Omental fat pad (tissue), 4 donors: Measurements from ENCODE around the gene TOR1A. TPM values are rescaled to one million over a fixed set of nuclear protein-coding genes. Genes with fewer than 3 reads are reported as not detected.

Experiments used
- ATAC-seq: fragments of 150-250 bp; one replicate; pipeline ENCODE4 v1.9.1; 2016; ENCODE audit warnings: mild to moderate bottlenecking, moderate library complexity; ENCODE audit not compliant: low FRiP score
- DNase-seq: peaks from one replicate; pipeline ENCODE4 v3.0.0-alpha.2; 2019; ENCODE audit warnings: low spot score
- total RNA-seq, 4 donors: library from RNA; depleted of rRNA; stranded (reverse); fragments of >200 nt; gene quantifications; one replicate each; pipeline ENCODE4 v1.1.0, GENCODE V29; 2016
- TF ChIP-seq, protein P1 (sequence below), 3 donors: fragments of 450-650 bp; IDR thresholded peaks; one replicate each; pipeline ENCODE4 v1.5.1; 2016 to 2017; ENCODE audit warnings: antibody characterized with exemption in 3 of 3, mild to moderate bottlenecking in 3 of 3, moderate library complexity in 2 of 3

TOR1A gene
- total RNA-seq, 4 donors from 2014 or later: 37.4 to 62.6 (median 51.0) TPM

DNA sequence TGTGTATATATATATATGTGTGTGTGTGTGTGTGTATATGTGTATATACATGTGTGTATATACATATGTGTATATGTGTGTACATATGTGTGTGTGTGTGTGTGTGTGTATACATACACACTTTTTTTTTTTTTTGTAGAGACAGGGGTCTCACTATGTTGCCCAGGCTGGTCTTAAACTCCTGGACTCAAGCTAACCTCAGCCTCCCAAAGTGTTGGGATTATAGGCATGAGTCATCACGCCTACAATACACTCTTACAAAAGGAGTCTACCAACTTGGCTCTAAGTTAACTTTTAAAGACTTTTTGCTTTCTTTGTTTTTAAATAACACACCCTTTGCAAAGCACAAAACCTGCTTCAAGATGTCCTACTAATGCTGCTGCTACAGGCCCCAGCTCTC lies 9.0 kb upstream of the TOR1A start:
- TF ChIP-seq, protein P1, sequence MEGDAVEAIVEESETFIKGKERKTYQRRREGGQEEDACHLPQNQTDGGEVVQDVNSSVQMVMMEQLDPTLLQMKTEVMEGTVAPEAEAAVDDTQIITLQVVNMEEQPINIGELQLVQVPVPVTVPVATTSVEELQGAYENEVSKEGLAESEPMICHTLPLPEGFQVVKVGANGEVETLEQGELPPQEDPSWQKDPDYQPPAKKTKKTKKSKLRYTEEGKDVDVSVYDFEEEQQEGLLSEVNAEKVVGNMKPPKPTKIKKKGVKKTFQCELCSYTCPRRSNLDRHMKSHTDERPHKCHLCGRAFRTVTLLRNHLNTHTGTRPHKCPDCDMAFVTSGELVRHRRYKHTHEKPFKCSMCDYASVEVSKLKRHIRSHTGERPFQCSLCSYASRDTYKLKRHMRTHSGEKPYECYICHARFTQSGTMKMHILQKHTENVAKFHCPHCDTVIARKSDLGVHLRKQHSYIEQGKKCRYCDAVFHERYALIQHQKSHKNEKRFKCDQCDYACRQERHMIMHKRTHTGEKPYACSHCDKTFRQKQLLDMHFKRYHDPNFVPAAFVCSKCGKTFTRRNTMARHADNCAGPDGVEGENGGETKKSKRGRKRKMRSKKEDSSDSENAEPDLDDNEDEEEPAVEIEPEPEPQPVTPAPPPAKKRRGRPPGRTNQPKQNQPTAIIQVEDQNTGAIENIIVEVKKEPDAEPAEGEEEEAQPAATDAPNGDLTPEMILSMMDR (IDR thresholded peaks at IDR 0.05): no peak
- DNase-seq (no peak), ATAC-seq (no peak)

DNA sequence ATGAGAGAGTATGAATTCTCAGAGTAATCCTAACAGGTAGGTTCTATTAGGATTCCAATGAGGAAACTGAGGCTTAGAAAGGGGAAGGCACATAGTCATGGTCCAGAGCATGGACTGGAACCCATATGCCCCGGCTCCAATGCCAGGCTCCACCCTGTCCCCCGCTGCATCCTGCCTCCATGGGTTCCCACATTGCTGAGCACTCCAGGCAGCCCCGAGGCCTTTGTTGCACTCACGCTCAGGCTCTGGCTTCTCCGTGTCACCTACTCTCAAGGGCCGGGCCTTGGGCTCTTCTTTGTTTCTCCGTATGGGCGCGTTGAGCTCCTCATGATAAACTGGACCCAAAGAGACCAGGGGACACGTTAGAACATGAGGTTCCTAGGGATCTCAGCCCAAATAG lies 5.0 kb upstream of the TOR1A start:
- ATAC-seq (no peak), DNase-seq (no peak)
- TF ChIP-seq, protein P1 (IDR thresholded peaks at IDR 0.05): no peak

DNA sequence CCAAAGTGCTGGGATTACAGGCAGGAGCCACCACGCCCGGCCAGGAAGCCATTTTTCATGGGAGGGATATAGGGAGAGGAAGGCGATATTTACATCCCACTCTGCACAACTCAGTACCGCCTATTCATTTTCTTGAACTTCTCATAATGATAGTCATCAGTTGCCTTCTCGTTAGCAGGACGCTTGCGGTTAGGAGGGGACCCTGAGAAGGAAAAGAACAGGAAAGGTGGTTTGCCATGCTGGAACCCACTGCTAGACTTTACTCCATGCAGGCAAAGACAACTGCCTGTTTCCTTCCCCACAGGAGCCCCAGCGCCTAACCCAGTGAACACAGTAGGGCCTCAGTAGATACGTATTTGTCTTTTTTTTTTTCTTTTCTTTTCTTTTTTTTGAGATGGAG lies 4.1 kb upstream of the TOR1A start:
- ATAC-seq: no peak
- TF ChIP-seq, protein P1 (IDR thresholded peaks at IDR 0.05): no peak
- no peak for DNase-seq

DNA sequence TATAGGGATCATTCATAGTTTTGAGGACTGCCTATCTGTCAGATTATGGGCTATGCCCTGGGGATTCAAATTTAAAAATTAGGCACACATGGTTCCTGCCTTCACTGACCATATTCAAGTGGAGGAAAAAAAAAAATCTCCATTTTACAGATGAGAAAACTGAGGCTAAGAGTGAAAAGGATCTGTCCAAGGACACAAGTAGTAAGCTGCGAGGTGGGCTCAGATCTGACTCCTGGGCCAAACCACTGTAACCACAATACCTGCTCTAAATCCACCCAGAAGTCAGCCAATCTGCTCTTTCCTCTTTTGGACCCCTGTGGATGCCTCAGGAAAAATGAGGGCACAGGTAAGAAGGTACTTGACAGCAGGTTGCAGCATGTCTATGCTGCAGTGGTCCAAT lies 2.8 kb upstream of the TOR1A start:
- ATAC-seq: no peak
- TF ChIP-seq, protein P1 (IDR thresholded peaks at IDR 0.05): no peak
- no peak for DNase-seq

DNA sequence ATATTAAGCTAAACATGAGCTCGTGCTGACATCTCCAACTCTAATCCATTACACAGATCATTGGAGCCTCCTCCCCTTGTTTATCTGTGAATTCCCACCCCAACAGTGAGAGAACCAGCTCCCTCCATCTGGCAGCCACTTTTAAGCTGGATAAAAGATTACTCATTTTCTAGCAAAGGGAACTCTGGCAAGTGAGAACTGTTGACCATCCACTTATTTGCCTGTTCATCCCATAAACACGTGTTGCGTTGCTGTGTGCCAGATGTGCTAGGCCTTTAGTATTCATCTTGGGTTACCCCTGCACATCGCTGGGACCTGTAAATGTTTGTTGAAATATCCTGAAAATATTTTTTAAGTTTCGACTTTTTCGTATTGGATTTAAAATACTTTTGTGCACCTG lies 2.4 kb upstream of the TOR1A start:
- ATAC-seq (no peak), DNase-seq (no peak)
- TF ChIP-seq, protein P1 (IDR thresholded peaks at IDR 0.05): no peak

DNA sequence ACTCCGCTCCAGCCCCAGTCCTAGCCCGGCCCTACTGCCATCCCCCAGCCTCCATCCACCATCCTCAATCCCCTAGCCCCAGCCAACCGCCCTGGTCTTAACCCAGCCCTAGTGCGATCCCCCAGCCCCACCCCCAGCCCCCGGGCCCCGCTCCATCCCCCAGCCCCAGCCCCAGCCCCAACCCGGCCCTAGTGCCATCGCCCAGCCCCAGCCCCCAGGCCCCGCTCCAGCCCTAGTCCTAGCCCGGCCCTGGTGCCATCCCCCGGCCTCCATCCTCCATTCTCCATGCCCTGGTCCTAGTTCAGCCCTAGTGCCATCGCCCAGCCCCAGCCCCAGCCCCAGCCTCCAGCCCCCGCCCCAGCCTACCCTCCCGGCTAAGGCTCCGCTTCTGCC lies 398 bp downstream of the TOR1A start:
- TF ChIP-seq, protein P1 (IDR thresholded peaks at IDR 0.05): no peak
- DNase-seq (no peak), ATAC-seq (peak; percentile 51)

DNA sequence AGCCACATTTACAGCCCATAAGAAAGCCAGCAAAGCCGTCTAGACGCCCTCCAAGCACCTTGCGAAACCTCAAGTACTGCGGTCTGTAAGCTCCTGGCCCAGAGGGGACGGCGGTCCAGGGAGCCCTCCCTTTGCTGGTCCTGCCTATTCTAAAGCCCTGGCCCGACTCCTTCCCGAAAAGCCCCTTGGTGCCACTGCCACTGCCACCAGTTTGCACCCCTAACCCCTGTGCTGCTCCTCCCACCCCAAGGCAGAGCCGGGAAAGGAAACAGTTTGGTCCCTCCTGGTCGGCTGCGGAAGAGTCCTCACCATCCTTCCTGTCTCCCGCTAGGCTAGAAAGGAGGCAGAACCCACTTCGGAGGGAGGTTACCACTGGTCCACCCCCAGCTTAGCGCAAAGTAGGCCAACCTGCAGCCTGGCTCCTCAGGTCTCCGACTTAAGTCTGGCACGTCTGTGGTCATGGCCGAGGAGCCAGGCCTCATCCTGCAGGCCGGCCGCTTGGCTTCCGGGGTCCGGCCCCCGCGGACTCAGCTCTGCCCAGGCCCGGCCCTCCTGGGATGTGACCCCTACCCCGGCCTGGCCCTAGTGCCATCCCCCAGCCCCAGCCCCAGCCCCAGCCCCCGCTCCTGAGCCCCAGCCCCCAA lies 916 bp downstream of the TOR1A start:
- TF ChIP-seq, protein P1 (IDR thresholded peaks at IDR 0.05): no peak
- DNase-seq (no peak), ATAC-seq (peak; percentile 31)
